Stimulated activated CD4-positive, alpha-beta T cell treated with anti-CD3 and anti-CD28 coated beads, Interleukin-15, amount 100 ng/mL, for 1 hour (primary cell): ENCODE data around the gene HIVEP1.

ENCODE experiments used
- DNase-seq, 2 donors: peaks; one replicate each; pipeline ENCODE4 v3.0.0-alpha.2; 2020; ENCODE audit warnings: low read depth in 1 of 2, low spot score in 1 of 2

The HIVEP1 gene

GRCh38 chr6:12181481-12181880 lies 169.4 kb downstream of the HIVEP1 start:
- no peak for DNase-seq

GRCh38 chr6:12182676-12183075 lies 170.6 kb downstream of the HIVEP1 start:
- DNase-seq = no peak

- no peak for DNase-seq
Observed at GRCh38 chr6:12185081-12185673, 173.1 kb downstream of the HIVEP1 start.

- DNase-seq = no peak
Observed at GRCh38 chr6:12186528-12186927, 174.4 kb downstream of the HIVEP1 start.

- no peak for DNase-seq
Observed at GRCh38 chr6:12189150-12189549, 177.0 kb downstream of the HIVEP1 start.

GRCh38 chr6:12189661-12190060 lies 177.5 kb downstream of the HIVEP1 start:
- no peak for DNase-seq

- no peak for DNase-seq
Observed at GRCh38 chr6:12190252-12190651, 178.1 kb downstream of the HIVEP1 start.

GRCh38 chr6:12196326-12196936 lies 184.3 kb downstream of the HIVEP1 start:
- no peak for DNase-seq

- no peak for DNase-seq
Observed at GRCh38 chr6:12198851-12199250, 186.7 kb downstream of the HIVEP1 start.

- DNase-seq = no peak
Observed at GRCh38 chr6:12200015-12200564, 188.0 kb downstream of the HIVEP1 start.

GRCh38 chr6:12200761-12201160 lies 188.6 kb downstream of the HIVEP1 start:
- no peak for DNase-seq

GRCh38 chr6:12203001-12203400 lies 190.9 kb downstream of the HIVEP1 start:
- no peak for DNase-seq

GRCh38 chr6:12208190-12208589 lies 196.1 kb downstream of the HIVEP1 start:
- DNase-seq = no peak

GRCh38 chr6:12208673-12209072 lies 196.6 kb downstream of the HIVEP1 start:
- no peak for DNase-seq
